CD4-positive, alpha-beta T cell treated with Interferon gamma for 1 hour (primary cell): ENCODE data around the gene MRPL16.

ENCODE experiments used
- DNase-seq: peaks from one replicate; pipeline ENCODE4 v3.0.0-alpha.2; 2020

Gene MRPL16

DNA sequence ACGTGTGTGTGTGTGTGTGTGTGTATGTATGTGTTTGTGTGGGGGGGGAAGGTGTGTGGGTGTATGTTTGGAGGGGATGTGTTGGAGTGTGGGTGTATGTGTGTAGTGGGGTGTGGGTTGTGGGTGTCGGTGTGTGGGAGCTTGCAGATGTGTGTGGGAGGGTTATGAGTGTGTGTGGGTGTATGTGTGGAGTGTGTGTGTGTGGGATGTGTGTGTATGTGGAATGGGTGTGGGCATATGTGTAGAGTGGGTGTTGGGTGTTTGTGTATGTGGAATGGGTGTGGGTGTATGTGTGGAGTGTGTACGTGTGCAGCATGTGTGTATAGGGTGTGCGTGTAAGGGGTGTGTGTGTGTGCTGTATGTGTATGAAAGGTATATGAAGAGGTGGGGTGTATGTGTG lies 40.8 kb downstream of the MRPL16 start:
- no peak for DNase-seq

DNA sequence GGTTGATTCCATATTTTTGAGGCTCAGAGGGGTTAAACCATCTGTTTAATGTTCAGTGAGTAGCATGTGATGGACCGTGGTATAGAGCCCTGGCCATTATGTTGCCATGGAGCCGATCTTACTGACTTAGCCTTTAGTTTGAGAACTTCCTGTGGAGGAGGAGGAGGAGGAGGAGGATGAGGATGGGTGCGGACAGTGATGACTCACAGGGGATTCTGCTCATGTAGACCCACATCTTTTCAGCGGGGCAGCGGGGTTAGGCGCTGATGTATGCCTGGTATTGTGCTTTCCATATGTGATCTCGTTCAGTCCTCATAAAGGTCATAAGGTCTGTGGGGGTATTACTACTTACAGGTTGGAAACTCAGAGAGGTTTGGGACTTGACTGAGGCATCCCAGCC lies 41.5 kb downstream of the MRPL16 start:
- no peak for DNase-seq

DNA sequence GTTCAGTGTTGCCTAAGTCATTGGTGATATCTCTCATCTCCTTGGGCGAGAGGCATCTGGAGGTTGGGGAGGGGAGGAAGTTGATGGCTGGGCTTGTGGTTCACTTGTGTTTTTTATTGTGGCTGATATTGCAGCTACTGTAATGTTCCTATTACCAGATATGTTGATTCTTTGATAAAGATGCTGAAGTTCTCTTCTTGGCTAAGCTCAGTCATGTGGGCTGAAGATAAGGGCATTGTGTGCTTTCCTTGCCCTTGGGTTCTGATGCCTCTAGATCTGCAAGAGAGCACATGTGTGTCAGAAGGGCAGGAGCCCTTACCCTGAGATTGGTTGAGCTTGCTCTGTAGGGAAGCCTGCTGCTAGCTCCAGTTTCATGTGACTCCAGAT lies 43.4 kb downstream of the MRPL16 start:
- DNase-seq: no peak

DNA sequence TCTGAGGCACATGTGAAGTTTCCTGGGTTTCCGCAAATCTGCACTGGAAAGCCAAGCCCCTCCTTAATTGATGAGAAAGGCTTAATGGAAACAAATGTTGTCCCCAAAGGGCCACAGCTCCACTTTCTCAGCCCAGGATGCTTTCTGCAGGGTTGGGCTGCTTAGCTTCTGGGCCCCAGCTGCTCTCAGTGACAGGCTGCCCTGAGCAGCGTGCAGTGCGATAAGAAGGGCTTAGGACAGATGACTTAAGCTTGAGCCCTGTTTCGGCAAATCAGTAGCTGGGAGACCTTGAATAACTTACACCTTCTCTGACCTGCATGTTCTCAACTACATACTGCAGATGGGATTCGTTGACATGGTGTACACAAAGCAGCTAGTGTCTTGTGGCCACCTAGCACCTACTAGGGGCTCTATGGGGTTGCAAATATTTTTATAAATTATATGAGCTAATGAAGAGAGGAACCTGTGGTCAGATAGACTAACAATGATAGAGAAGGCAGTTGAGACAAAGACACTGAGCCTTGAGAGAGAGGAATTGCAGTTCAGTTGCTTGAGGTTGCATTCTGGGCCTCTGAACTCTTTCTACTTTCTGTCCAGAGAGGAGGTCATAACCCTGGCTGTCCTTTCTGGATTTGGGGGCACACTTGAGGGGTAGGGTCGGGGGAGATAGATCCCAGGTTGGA lies 43.9 kb downstream of the MRPL16 start:
- DNase-seq: no peak

DNA sequence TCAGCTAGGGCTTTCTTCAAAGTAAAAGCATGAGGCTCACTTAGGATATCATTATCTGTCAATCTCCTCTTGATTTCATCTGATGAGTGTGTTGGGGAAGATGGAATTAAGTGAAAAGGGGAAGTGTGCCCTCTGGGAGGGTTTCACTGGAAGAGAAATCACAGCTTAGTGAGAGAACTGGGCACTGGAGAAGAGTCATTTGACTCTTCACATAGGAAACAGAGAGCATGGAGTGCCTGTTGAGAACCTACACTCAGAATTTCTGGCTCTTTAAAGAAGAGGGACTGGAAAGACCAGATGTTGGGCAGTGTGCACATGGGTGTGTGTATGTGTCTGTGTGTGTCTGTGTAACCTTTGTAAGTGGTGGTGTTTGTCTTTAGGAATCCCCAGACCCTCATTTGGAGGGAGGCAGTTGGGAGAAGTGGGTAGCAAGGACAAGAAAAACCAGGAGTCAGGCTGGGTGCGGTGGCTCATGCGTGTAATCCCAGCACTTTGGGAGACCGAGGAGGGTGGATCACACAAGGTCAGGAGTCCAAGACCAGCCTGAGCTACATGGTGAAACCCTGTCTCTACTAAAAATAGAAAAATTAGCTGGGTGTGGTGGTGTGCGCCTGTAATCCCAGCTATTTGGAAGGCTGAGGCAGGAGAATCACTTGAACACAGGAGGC lies 45.4 kb downstream of the MRPL16 start:
- no peak for DNase-seq

DNA sequence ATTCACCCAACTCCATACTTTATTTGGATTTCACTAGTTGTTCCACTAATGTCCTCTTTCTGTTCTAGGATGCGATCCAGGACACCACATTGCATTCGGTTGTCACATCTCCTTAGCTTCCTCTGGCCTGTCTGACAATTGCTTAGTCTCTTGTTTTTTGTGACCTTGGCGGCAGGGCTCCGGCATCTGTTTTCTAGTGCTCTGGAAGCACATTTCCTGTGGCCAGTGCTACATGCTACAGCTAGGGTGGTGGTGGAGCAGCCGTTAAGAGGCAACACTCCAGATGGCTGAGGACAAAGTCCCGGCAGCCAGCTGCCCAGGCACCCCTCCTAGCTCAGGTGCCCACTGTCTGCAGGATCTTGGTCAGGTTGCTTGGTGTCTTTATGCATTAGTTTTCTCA lies 48.6 kb downstream of the MRPL16 start:
- DNase-seq: no peak

DNA sequence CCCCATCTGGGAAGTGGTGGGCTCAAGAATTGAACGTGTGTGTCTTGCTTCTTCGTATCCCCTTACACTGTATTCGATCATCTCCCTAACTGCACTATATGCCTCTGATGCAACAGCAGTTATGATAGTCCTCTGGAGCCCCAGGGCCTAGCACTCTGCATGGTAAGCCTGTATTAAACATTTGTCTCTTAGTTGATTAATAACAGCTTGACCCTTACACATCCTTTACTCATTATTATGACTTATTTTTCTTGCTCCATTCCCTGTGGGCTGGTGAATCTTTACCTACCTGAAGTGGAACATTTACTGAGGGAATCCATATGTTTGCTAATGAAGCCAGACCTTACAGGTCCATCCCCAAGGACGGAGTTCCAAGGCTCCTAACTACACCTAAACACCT lies 49.8 kb downstream of the MRPL16 start:
- no peak for DNase-seq

DNA sequence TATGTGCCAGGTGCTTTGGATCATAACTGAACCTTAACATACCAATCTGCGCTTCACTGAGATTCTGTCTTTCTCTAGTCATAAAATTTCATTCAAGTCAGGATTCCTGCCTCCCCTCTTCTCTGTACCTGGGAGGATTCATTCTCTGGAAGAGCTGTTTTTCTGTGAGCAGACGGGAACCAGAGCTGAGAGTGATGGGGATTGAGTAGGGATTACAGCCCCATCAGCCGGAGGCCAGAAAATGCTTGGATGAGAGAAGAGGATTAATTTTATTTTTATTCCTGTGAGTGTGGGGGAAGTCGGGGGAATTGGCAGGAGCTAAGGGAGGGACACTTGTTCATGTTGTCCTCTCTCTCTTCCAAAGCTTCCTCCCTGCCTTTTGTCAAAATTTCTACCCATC lies 50.7 kb downstream of the MRPL16 start:
- no peak for DNase-seq

DNA sequence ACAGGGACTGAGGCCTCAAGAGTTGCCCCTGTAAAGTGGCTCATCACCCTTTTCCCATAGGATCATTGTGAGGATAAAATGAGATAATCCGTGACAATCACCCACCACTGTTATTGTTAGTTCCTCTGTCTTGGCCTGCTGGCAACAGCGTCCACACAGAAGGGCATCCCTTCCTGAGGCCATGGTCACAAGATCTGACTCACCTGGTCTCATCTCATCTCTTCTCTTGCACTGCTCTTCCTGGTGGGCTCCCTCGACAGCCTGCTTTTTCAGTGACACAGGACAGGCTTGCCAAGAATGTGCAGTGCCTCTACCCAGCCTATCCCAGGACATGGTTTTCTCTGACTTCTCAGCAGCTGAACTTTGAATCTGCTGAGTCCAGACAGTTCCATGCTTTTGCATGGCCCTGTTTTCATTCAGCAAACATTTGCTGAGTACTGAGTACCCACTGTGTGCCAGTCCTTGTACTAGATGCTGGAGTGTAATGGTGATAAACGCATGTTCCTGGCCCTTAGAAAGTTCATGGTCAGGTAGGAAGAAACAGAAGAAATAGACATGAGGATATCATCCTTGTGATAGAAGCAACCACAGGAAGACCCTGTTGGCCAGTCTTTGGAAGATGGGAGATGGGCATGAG lies 52.1 kb downstream of the MRPL16 start:
- DNase-seq: no peak

DNA sequence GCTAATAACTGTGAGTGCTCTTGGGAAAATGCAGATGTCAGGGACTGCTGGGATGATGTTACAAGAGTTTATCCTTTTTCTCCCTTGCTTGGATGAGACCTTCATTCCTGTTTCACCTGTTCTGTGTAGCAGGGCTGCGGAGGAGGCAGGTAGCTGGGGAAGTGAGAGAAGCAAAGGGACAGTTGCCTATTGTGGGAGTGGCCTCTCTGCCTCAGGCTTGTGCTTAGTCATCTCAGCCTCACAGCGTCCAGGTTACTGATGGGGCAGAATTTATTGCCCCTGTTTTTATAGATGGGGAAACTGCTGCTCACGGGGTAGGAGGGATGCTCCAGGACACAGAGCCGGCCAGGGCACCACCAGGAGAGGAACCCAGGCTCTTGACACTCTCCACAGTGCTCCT lies 53.7 kb downstream of the MRPL16 start:
- peak; percentile 9 for DNase-seq

DNA sequence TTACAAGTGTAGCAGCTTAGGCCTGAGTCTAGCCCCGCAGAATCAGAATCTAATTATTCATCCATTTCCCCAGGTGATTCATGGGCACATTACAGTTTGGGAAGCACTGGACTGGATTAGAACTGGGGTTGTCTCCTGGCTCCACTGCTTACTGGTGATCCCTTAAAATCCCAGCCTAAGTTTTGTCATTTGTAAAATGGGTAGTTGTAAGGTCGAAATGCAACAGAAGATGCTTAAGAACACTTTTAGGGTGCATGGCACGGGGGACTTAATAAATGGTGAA lies 54.1 kb downstream of the MRPL16 start:
- no peak for DNase-seq
